HL-60 (cell line): ENCODE results near the gene TRA2B.
A peak's percentile ranks its signal among the peaks of the same experiment; 100 is the strongest.

Source experiments
- DNase-seq, 2 experiments: peaks; one replicate each; pipeline ENCODE4 v3.0.0-alpha.2; 2010 to 2020; ENCODE audit warnings: low read depth in 1 of 2, low spot score in 1 of 2
- H3K27ac ChIP-seq: fragments of 250-450 bp; sonication (Bioruptor Pico); replicated peaks from 2 replicates; pipeline ENCODE4 v1.5.1; 2020; ENCODE audit warnings: mild to moderate bottlenecking, moderate library complexity
- H3K27me3 ChIP-seq: fragments of 250-450 bp; sonication (Bioruptor Pico); 2 replicates; pipeline ENCODE4 v1.5.1; 2021; ENCODE audit warnings: mild to moderate bottlenecking, moderate library complexity; ENCODE audit not compliant: insufficient read depth, poor library complexity, severe bottlenecking
- H3K4me3 ChIP-seq: replicated peaks from 2 replicates; pipeline ENCODE4 v1.5.1; 2011; ENCODE audit warnings: mild to moderate bottlenecking, control low read depth, low read length; ENCODE audit not compliant: insufficient read depth
- GABPA ChIP-seq: IDR thresholded peaks from 2 replicates; pipeline ENCODE4 v1.6.1; 2012; ENCODE audit warnings: low read depth
- POLR2AphosphoS5 ChIP-seq: IDR thresholded peaks from 2 replicates; pipeline ENCODE4 v1.6.1; 2012; ENCODE audit warnings: low read depth
- SPI1 ChIP-seq: IDR thresholded peaks from 2 replicates; pipeline ENCODE4 v1.6.1; 2012; ENCODE audit warnings: low read depth, mild to moderate bottlenecking, borderline replicate concordance
- TF ChIP-seq, protein P1 (sequence below): IDR thresholded peaks from one replicate; pipeline ENCODE4 v1.5.1; 2011; ENCODE audit warnings: low read length, control low read depth, inconsistent platforms; ENCODE audit not compliant: insufficient read depth
- TF ChIP-seq, protein P2 (sequence below): IDR thresholded peaks from 2 replicates; pipeline ENCODE4 v1.6.1; 2012; ENCODE audit warnings: low read depth; ENCODE audit not compliant: insufficient replicate concordance

The TRA2B gene

DNA sequence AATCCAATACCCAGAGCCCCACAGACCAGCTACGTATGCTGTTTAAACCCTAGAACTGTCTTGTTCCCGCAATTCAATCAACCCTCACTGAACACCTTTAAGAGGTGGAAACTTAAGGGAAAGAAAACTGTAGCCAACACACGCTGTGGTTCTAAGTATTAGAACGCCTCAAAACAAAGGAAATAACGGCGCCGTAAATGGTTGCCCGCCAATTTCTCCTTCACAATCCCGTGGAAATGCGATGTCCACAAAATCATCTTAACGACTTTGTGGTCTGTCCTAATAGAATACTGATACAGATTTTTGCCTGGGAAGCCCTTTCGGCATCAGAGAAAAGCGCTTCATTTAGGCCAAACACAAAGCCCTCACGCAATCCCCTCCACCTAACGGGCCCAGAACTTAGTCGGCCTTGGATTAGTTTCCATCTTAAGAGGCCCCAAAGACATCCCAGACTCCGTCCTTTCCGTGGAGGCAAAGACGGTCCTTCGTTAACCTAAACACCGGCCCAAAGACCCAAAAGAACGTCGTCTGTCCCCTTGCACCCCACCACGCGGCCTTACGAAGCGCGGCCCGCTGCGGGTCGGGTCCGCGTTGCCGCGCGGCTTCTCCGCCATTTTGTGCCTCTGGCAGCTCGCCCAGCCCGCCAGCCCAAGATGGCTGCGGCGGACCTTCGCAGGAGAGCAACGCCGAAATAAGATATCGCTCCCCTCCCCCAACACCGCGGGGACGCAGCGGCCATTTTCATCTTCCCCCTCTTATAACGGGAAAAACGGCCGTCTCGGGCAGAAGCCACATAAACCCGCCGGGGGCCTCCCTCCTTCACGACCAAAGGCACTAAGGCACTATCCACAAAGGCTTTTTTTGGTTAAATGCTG, 763 bp downstream of the TRA2B start:
- Histone ChIP-seq H3K4me3 (peak overlapping the region; percentile 61), H3K27ac (peak overlapping the region; percentile 99), H3K27me3 (no peaks in the 10 kb centered on the region)
- TF ChIP-seq, protein P1, sequence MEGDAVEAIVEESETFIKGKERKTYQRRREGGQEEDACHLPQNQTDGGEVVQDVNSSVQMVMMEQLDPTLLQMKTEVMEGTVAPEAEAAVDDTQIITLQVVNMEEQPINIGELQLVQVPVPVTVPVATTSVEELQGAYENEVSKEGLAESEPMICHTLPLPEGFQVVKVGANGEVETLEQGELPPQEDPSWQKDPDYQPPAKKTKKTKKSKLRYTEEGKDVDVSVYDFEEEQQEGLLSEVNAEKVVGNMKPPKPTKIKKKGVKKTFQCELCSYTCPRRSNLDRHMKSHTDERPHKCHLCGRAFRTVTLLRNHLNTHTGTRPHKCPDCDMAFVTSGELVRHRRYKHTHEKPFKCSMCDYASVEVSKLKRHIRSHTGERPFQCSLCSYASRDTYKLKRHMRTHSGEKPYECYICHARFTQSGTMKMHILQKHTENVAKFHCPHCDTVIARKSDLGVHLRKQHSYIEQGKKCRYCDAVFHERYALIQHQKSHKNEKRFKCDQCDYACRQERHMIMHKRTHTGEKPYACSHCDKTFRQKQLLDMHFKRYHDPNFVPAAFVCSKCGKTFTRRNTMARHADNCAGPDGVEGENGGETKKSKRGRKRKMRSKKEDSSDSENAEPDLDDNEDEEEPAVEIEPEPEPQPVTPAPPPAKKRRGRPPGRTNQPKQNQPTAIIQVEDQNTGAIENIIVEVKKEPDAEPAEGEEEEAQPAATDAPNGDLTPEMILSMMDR = no peak
- TF ChIP-seq, protein P2, sequence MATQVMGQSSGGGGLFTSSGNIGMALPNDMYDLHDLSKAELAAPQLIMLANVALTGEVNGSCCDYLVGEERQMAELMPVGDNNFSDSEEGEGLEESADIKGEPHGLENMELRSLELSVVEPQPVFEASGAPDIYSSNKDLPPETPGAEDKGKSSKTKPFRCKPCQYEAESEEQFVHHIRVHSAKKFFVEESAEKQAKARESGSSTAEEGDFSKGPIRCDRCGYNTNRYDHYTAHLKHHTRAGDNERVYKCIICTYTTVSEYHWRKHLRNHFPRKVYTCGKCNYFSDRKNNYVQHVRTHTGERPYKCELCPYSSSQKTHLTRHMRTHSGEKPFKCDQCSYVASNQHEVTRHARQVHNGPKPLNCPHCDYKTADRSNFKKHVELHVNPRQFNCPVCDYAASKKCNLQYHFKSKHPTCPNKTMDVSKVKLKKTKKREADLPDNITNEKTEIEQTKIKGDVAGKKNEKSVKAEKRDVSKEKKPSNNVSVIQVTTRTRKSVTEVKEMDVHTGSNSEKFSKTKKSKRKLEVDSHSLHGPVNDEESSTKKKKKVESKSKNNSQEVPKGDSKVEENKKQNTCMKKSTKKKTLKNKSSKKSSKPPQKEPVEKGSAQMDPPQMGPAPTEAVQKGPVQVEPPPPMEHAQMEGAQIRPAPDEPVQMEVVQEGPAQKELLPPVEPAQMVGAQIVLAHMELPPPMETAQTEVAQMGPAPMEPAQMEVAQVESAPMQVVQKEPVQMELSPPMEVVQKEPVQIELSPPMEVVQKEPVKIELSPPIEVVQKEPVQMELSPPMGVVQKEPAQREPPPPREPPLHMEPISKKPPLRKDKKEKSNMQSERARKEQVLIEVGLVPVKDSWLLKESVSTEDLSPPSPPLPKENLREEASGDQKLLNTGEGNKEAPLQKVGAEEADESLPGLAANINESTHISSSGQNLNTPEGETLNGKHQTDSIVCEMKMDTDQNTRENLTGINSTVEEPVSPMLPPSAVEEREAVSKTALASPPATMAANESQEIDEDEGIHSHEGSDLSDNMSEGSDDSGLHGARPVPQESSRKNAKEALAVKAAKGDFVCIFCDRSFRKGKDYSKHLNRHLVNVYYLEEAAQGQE = no peak
- TF ChIP-seq SPI1 (no peak), POLR2AphosphoS5 (peak; percentile 54), GABPA (no peak)
- peak in 1 of 2 experiments; percentile 88 for DNase-seq

DNA sequence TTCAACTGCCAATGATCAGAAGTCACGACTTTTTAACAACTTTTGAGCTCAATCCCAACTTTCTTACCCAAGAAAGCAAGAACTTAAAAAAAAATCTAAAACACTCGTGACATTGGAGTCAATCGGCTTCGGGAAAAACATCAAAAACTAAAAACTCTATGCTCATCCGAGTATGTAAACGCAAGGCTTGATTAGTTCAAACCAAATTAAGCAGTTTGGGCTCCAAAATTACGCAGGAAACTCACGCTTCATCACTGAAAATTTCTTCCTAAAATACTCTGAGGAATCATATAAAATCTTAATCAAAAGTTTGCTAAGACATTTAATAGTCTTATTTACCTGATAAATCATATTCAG, 1.6 kb downstream of the TRA2B start:
- H3K27ac ChIP-seq = peak overlapping the region; percentile 99
- peak overlapping the region; percentile 61 for H3K4me3 ChIP-seq
- DNase-seq = no peak
- H3K27me3 ChIP-seq = no peaks in the 10 kb centered on the region
- TF ChIP-seq, protein P1 = no peak
- TF ChIP-seq, protein P2 = no peak
- no peak for TF ChIP-seq SPI1
- TF ChIP-seq GABPA = no peak
- no peak for TF ChIP-seq POLR2AphosphoS5

DNA sequence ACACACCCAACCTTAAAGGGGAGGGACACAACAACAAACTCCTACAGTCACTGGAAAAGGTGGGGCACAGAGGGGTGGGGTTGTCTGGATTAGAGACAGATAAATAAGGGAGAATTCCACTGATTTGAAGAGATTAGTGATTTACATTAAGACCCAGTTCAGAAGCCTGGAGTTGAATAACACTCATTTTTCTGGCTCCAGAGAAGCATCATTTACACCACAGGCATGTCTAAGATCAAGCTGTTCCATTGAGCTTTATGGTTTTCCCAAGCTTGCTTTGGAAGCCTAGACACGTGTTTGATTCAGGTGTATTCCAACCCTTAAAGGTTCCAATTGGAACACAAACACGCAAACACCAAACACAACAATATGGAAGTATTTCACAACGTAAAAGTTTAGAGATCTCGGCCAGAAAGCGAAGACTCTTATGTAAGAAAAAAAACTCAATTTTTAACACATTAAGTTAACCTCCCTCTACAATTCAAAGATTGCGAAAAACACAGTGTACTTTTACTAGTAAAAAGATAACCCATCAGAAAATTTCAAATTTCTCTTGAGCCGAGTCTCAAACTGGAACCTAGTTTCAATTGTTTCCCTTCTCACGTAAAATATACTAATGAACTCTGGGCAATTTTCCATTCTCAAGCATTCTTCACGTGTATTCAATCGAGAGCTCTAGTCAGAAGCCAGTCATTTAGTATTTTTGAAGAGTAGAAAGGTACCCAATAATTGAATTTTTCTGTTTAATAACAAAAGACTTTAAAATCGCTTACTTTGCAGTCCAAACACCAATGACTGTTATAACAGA, 2.1 kb downstream of the TRA2B start:
- TF ChIP-seq SPI1 (no peak), GABPA (no peak), POLR2AphosphoS5 (no peak)
- TF ChIP-seq, protein P2 = no peak
- TF ChIP-seq, protein P1 = no peak

More for the DNA sequence above, 2.1 kb downstream of the TRA2B start:
- Histone ChIP-seq H3K4me3 (peak overlapping the region; percentile 61), H3K27ac (peak overlapping the region; percentile 99), H3K27me3 (no peaks in the 10 kb centered on the region)
- no peak for DNase-seq
